Adrenal gland (tissue), 12 donors: ENCODE results near the gene UNC93B1. TPM values are rescaled to one million over a fixed set of nuclear protein-coding genes. Genes with fewer than 3 reads are reported as not detected.

ENCODE experiments used
- DNase-seq, 7 donors: peaks; one replicate each; pipeline ENCODE4 v3.0.0-alpha.2; 2019 to 2020
- H3K27ac ChIP-seq, 5 donors: fragments of 200-600 bp; sonication (generic) in 4 of 5; 1 replicate in 3 of 5; 2 replicates in 2 of 5; pipeline versions ENCODE4 v1.5.1 to v1.8.0; 2016 to 2020; ENCODE audit warnings: mild to moderate bottlenecking in 1 of 5
- H3K27me3 ChIP-seq: fragments of 200-600 bp; 2 replicates; pipeline ENCODE4 v1.8.0; 2021
- H3K36me3 ChIP-seq, 2 donors: fragments of 200-600 bp; replicated peaks in 1 of 2; 1 replicate in 1 of 2; 2 replicates in 1 of 2; pipeline versions ENCODE4 v1.5.1 to v1.8.0; 2018 to 2022
- H3K4me1 ChIP-seq, 2 donors: fragments of 200-600 bp; replicated peaks in 1 of 2; 1 replicate in 1 of 2; 2 replicates in 1 of 2; pipeline versions ENCODE4 v1.5.1 to v1.8.0; 2018 to 2021
- H3K4me3 ChIP-seq, 4 donors: fragments of 200-600 bp; sonication (generic) in 3 of 4; one replicate each; pipeline ENCODE4 v1.5.1; 2016 to 2018
- H3K9me3 ChIP-seq, 3 donors: fragments of 200-600 bp; sonication (generic) in 1 of 3; replicated peaks in 1 of 3; 1 replicate in 2 of 3; 2 replicates in 1 of 3; pipeline versions ENCODE4 v1.5.1 to v1.8.0; 2016 to 2021
- POLR2A ChIP-seq, 2 donors: fragments of 450-650 bp; IDR thresholded peaks; one replicate each; pipeline ENCODE4 v1.6.1; 2017; ENCODE audit warnings: antibody characterized with exemption in 2 of 2, mild to moderate bottlenecking in 2 of 2, moderate library complexity in 1 of 2
- WGBS, 4 donors: extraction: QIAGEN DNeasy Blood & Tissue Kit in 2 of 4; methylation state at CpG; one replicate each; pipeline versions ENCODE4 v1.1.5 to v1.1.7; 2013 to 2017; 5-methylcytosine and 5-hydroxymethylcytosine counted together
- intact Hi-C, 2 donors: fragments of 100-400 bp; cut with DNase I; formaldehyde crosslinking; loops; one replicate each; pipeline versions ENCODE4 v1.14.1 to v1.15.0; 2022 to 2023
- polyA plus RNA-seq, 3 donors: library from polyadenylated mRNA; stranded (reverse); fragments of 200-250 nt in 2 of 3; fragments of 350-450 nt in 1 of 3; fragmentation: Illumina TruSeq in 1 of 3; extraction: RNeasy Lipid Tissue Mini Kit (QIAGEN cat#74804) in 1 of 3; gene quantifications; one replicate each; pipeline ENCODE4 v1.2.3, GENCODE V29; 2013 to 2014
- total RNA-seq, 9 donors: library from RNA; depleted of rRNA in 4 of 9; stranded (reverse); fragments of >200 nt in 4 of 9; fragments of 120-200 nt in 1 of 9; fragmentation: NEBNext Ultra II Directional in 1 of 9; extraction: Animal tissue kit (Norgen Biotek cat#: 25700) in 1 of 9; gene quantifications; one replicate each; pipeline versions ENCODE4 v1.1.0 to v1.2.4, GENCODE V29; 2013 to 2023
- TF ChIP-seq, protein P1 (sequence below), 6 experiments: fragments of 450-650 bp in 4 of 6; fragments of 200-600 bp in 2 of 6; sonication (generic) in 1 of 6; IDR thresholded peaks; 1 replicate in 5 of 6; 2 replicates in 1 of 6; pipeline versions ENCODE4 v1.5.1 to v1.8.0; 2016 to 2021; ENCODE audit warnings: antibody characterized with exemption in 6 of 6, mild to moderate bottlenecking in 2 of 6, moderate library complexity in 1 of 6
- donor health status: healthy with polysubstance abuse.
- donor health status: Bipolar disorder and iron deficiency.
- donor health status: DM: yes; HTN: yes; CAD: no.
- donor health status: DM: no; HTN: no; CAD: no.
- donor health status: DM: no; HTN: no; CAD: no.
- donor health status: DM: yes; HTN: yes; CAD: no.

The UNC93B1 gene
- total and polyA plus RNA-seq, 12 donors, result 4.3 to 81.2 (median 57.3) TPM

DNA sequence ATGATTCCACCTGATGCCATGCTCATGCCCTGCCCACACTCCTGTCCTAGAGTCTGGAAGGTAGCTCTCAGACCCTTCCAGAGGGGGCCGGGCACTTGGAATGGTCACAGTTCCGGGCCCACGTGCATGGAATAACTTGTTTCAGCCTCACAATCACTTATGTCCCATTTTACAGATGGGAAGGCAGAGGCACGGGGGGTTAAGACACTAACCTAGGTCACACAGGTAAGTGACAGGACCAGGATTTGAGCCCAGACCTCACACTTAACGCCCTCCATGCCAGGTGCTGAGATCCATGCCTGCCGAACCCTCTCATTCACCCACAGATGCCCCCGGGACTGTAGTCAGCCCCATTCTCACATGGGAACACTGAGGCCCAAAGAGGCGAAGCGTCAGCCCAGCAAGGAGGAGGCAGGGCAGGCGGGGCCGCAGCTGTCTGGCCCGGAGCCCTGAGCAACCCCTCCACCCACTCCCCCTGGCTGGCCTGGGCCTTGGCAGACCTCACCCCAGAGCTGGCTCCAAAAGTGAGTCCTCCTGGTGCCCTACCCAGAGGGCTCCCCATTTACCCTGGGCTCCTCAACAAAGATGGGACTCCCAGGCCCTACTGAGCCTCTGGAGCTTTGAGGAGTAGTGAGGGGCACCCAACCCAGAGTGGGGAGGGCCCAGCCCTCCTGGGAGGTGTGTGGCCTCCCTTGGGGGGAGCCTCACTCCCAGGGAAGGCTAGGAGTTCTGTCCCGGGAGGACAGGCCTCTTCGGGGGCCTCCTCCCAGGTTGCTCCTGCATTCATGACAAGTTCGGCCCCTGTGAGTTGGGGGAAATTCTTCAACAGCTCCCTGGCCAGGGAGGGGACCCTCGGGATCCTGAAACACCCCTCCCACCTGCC lies 3.8 kb upstream of the UNC93B1 start:
- Histone ChIP-seq H3K4me3 (no peak overlapping the region), H3K36me3 (no peaks in the 10 kb centered on the region), H3K27ac (peak overlapping the region in 2 of 5 donors; percentile 92 to 99), H3K9me3 (no peaks in the 10 kb centered on the region), H3K27me3 (no peaks in the 10 kb centered on the region), H3K4me1 (peaks cover 36 to 48% of the 10 kb centered on the region in 2 donors)
- 78 to 91% (median 84%) methylated on average over 8 to 16 of the region's 16 CpGs for WGBS, 4 donors
- TF ChIP-seq POLR2A (IDR thresholded peaks at IDR 0.05), result no peak
- intact Hi-C loops, result no loop called here
- no peak for DNase-seq

DNA sequence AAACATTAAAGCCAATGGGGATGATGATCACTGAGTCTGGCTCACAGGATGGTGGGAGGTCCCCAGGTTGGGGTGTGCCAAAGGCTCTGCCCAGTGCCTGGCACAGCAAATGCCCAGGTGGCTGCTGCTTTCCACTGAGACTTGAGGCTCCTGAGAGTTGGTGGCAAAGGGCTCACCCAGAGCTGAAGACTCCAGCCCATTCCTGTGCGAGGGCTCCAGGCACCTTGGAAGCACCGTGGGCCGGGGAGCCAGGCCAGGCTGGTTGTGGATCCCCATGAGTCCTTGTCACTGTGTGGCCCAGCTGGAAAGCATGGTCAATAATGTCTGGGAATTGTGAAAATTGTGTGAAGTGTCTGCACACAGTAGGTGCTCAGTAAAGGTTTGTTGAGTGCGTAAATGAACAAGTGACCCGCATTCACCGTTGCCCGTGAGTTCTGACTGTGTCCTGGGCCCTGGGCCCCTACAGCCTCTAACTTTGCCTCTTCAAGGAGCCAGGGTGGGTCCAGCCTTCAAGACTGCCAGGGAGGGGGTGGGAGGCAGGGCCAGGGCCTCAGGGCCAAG lies 2.8 kb upstream of the UNC93B1 start:
- intact Hi-C loops, result no loop called here
- WGBS, 4 donors, result 84 to 96% (median 95%) methylated on average over 4 to 7 of the region's 7 CpGs
- Histone ChIP-seq H3K27me3 (no peaks in the 10 kb centered on the region), H3K9me3 (no peaks in the 10 kb centered on the region), H3K36me3 (no peaks in the 10 kb centered on the region), H3K4me1 (peaks cover 27 to 39% of the 10 kb centered on the region in 2 donors), H3K27ac (no peak overlapping the region), H3K4me3 (no peak overlapping the region)
- TF ChIP-seq, protein P1, sequence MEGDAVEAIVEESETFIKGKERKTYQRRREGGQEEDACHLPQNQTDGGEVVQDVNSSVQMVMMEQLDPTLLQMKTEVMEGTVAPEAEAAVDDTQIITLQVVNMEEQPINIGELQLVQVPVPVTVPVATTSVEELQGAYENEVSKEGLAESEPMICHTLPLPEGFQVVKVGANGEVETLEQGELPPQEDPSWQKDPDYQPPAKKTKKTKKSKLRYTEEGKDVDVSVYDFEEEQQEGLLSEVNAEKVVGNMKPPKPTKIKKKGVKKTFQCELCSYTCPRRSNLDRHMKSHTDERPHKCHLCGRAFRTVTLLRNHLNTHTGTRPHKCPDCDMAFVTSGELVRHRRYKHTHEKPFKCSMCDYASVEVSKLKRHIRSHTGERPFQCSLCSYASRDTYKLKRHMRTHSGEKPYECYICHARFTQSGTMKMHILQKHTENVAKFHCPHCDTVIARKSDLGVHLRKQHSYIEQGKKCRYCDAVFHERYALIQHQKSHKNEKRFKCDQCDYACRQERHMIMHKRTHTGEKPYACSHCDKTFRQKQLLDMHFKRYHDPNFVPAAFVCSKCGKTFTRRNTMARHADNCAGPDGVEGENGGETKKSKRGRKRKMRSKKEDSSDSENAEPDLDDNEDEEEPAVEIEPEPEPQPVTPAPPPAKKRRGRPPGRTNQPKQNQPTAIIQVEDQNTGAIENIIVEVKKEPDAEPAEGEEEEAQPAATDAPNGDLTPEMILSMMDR (IDR thresholded peaks at IDR 0.05), result no peak
- TF ChIP-seq POLR2A (IDR thresholded peaks at IDR 0.05), result no peak
- DNase-seq, result no peak

DNA sequence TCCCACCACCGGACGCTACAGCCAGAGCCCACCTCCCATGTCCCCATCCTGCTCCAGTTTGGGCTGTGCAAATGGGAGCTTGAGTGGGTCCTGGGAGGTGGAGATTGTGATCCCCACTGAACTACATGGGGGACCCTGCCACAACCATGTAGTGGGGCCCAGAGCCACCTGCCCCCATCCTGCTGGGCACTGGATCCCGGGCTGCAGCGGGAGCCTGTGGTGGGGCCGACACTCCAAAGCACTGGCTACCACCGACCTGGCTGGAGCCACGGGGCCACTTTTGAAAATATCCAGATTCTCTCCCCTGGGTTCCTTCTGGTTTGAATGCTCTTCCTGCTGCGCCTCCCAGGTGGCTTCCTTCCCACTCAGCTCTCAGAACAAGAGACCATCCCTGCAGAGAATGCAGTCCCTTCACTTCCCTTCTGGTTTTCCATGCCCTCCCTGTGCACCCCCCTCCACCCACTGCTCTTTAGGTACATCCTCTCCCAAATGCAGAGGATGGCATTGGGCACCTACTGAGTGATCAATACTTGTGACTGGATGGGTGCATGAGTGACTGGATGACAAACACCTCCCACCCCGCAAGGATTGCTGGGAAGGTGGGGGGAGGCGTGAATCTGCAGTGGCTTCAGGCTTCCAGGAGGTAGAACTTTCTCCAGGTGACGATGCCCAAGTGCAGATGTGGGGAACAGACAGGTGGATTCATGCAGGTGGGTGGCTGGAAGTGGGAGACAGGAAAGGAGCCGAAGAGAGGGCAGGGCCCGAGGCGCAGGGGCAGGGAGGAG lies 846 bp upstream of the UNC93B1 start:
- 71 to 89% (median 75%) methylated on average over 12 to 14 of the region's 14 CpGs for WGBS, 4 donors
- intact Hi-C loops, result no loop called here
- Histone ChIP-seq H3K4me1 (peaks cover 8 to 20% of the 10 kb centered on the region in 2 donors), H3K4me3 (no peak overlapping the region), H3K9me3 (no peaks in the 10 kb centered on the region), H3K36me3 (no peaks in the 10 kb centered on the region), H3K27me3 (no peaks in the 10 kb centered on the region), H3K27ac (no peak overlapping the region)
- no peak for TF ChIP-seq POLR2A (IDR thresholded peaks at IDR 0.05)
- TF ChIP-seq, protein P1 (IDR thresholded peaks at IDR 0.05), result no peak
- DNase-seq, result peak in 1 of 7 donors; percentile 13

DNA sequence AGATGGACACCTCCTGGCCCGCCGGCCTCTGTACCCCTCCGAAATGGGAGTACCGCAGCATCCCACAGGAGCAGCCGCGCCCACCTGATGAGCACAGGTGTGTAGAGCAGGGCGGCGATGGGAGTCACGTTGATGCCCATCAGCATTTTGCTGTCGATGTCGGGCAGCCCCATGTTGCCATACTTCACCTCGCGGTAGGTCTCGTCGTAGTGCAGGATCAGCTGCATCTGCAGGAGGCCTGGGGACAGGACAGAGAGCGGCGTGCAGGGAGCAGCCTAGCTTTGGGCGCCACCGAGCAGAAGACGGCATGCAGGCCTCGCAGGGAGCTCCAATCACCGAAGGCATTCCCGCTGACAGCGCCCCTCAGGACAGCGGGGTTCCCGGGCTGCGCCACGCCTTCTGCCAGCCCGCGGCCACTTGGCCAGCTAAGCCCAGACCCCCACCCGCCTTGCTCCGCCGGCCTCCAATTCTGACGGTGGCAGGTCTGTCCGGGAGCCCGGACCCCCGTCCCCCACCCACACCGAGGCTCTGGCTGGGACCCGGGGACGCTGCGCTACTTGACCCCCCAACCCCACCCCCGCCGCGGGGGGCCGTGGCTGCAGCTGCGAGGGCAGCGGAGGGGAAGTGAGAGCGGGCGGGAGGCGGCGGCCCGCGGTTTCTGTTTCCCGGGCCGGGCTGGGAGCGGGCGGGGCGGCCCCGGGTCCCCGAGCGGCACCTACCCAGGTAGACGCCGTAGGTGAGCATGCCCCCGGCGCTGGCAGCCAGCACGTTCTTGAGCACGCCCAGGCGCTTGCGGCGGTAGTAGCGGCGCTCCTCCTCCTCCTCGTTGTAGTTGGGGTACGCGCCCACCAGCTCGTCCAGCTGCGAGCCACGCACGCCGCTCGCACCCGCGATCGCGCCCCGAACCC lies 705 bp downstream of the UNC93B1 start:
- Histone ChIP-seq H3K9me3 (no peaks in the 10 kb centered on the region), H3K4me1 (peaks cover 0 to 6% of the 10 kb centered on the region in 2 donors), H3K4me3 (peak overlapping the region; percentile 40 to 92 (median 64)), H3K27ac (peak overlapping the region in 3 of 5 donors; percentile 64 to 92 (median 68)), H3K27me3 (no peaks in the 10 kb centered on the region), H3K36me3 (no peaks in the 10 kb centered on the region)
- TF ChIP-seq, protein P1 (IDR thresholded peaks at IDR 0.05), result no peak
- TF ChIP-seq POLR2A (IDR thresholded peaks at IDR 0.05), result no peak
- intact Hi-C loops, result no loop called here
- WGBS, 4 donors, result 15 to 70% (median 27%) methylated on average over 11 to 86 of the region's 86 CpGs
- DNase-seq, result peak in 6 of 7 donors; percentile 25 to 65 (median 48)
